GM12878 (cell line): Measurements from ENCODE around the gene CHN1. TPM values are rescaled to one million over a fixed set of nuclear protein-coding genes. Genes with fewer than 3 reads are reported as not detected.

ENCODE experiments used
- ATAC-seq: fragments of 200-7000 bp; cut with Tn5 transposase; 3 replicates; pipeline ENCODE4 v1.9.1; 2020; ENCODE audit warnings: mild to moderate bottlenecking, moderate library complexity
- BruUV-seq: library from RNA; stranded (reverse); fragments of 400-500 nt; replicated peaks from 2 replicates; lab custom pipeline; 2021; lab: Mats Ljungman, UMichigan
- CTCF ChIA-PET: fragments of 300-600 bp; sonication (Branson Sonifier 250); formaldehyde crosslinking; extraction: SDS; loops from one replicate; lab custom pipeline; 2021; ENCODE audit warnings: inconsistent platforms; lab: Yijun Ruan, JAX
- POLR2A ChIA-PET: fragments of 350-600 bp; formaldehyde crosslinking; extraction: SDS; loops from one replicate; lab custom pipeline; 2021; ENCODE audit warnings: inconsistent platforms; lab: Charles Lee
- RAD21 ChIA-PET: fragments of 300-600 bp; sonication (Branson Sonifier 250); formaldehyde crosslinking; loops from one replicate; lab custom pipeline; 2023; ENCODE audit warnings: antibody characterized with exemption; ENCODE audit not compliant: unreplicated experiment; lab: Charles Lee
- SMC1A ChIA-PET: fragments of 300-600 bp; sonication (Branson Sonifier 250); formaldehyde crosslinking; loops from one replicate; lab custom pipeline; 2023; ENCODE audit not compliant: unreplicated experiment, uncharacterized antibody; lab: Charles Lee
- DNase-seq: peaks from one replicate; pipeline ENCODE4 v3.0.0-alpha.2; 2011; ENCODE audit warnings: low read depth, low spot score
- FAIRE-seq: peaks from 3 replicates; lab custom pipeline; 2011; peaks lifted over from hg19 to GRCh38; lab: Jason Lieb, UNC
- H2AFZ ChIP-seq: 2 replicates; pipeline ENCODE4 v1.6.0; 2011; ENCODE audit warnings: low read depth, low read length, control low read depth; ENCODE audit not compliant: control insufficient read depth
- H3K27ac ChIP-seq: 2 replicates; pipeline ENCODE4 v1.5.1; 2011; ENCODE audit warnings: control low read depth; ENCODE audit not compliant: control insufficient read depth, insufficient read depth
- H3K27me3 ChIP-seq, 2 experiments: replicated peaks in 1 of 2; 2 replicates each; pipeline versions ENCODE4 v1.6.0 to v1.6.1; 2011; ENCODE audit warnings: low read length in 1 of 2; ENCODE audit not compliant: control insufficient read depth in 2 of 2, insufficient read depth in 2 of 2
- H3K36me3 ChIP-seq, 2 experiments: 2 replicates each; pipeline ENCODE4 v1.5.1; 2011; ENCODE audit warnings: low read length in 1 of 2; ENCODE audit not compliant: control insufficient read depth in 2 of 2, insufficient read depth in 2 of 2
- H3K4me1 ChIP-seq: 2 replicates; pipeline ENCODE4 v1.6.1; 2011; ENCODE audit warnings: mild to moderate bottlenecking, low read length, moderate library complexity, mixed read lengths; ENCODE audit not compliant: control insufficient read depth, insufficient read depth
- H3K4me2 ChIP-seq: 2 replicates; pipeline ENCODE4 v1.6.0; 2011; ENCODE audit warnings: control low read depth; ENCODE audit not compliant: control insufficient read depth, insufficient read depth
- H3K4me3 ChIP-seq: fragments of 200-600 bp; sonication (generic); 2 replicates; pipeline ENCODE4 v1.5.1; 2016
- H3K79me2 ChIP-seq: 2 replicates; pipeline ENCODE4 v1.6.0; 2011; ENCODE audit warnings: low read length; ENCODE audit not compliant: control insufficient read depth, insufficient read depth
- H3K9ac ChIP-seq: 2 replicates; pipeline ENCODE4 v1.8.0; 2011; ENCODE audit warnings: low read length, control low read depth, mixed read lengths; ENCODE audit not compliant: control insufficient read depth, insufficient read depth
- H3K9me3 ChIP-seq: replicated peaks from 3 replicates; pipeline ENCODE4 v1.5.1; 2011; ENCODE audit warnings: mild to moderate bottlenecking, low read length; ENCODE audit not compliant: control insufficient read depth, insufficient read depth
- H4K20me1 ChIP-seq: 2 replicates; pipeline ENCODE4 v1.6.0; 2011; ENCODE audit not compliant: control insufficient read depth, insufficient read depth
- ATF2 ChIP-seq: IDR thresholded peaks from 2 replicates; pipeline ENCODE4 v1.6.1; 2012; ENCODE audit warnings: low read length, inconsistent platforms
- ATF7 ChIP-seq: fragments of 450-650 bp; IDR thresholded peaks from 2 replicates; pipeline ENCODE4 v1.6.1; 2016; ENCODE audit warnings: low read depth, mild to moderate bottlenecking
- CREB1 ChIP-seq: IDR thresholded peaks from 2 replicates; pipeline ENCODE4 v1.6.1; 2012; ENCODE audit warnings: low read depth, mild to moderate bottlenecking, inconsistent platforms
- FOXK2 ChIP-seq: fragments of 450-650 bp; IDR thresholded peaks from 2 replicates; pipeline ENCODE4 v1.6.1; 2017; ENCODE audit warnings: mild to moderate bottlenecking, moderate library complexity
- NRF1 ChIP-seq: conservative IDR thresholded peaks from 2 replicates; pipeline ENCODE4 v1.6.1; 2011; ENCODE audit warnings: mild to moderate bottlenecking, low read depth, low read length, improper control_type of control experiment
- RAD51 ChIP-seq: fragments of 450-650 bp; IDR thresholded peaks from 2 replicates; pipeline ENCODE4 v1.6.1; 2016; ENCODE audit warnings: moderate library complexity, mild to moderate bottlenecking, inconsistent platforms
- SMAD1 ChIP-seq: fragments of 450-650 bp; IDR thresholded peaks from 2 replicates; pipeline ENCODE4 v1.6.1; 2018; ENCODE audit warnings: mild to moderate bottlenecking, low read depth; ENCODE audit not compliant: partially characterized antibody
- SUZ12 ChIP-seq: fragments of 200-600 bp; sonication (generic); IDR thresholded peaks from one replicate; pipeline ENCODE4 v1.6.1; 2018; ENCODE audit warnings: antibody characterized with exemption, mild to moderate bottlenecking; ENCODE audit not compliant: unreplicated experiment
- ZNF274 ChIP-seq: IDR thresholded peaks from one replicate; pipeline ENCODE4 v1.8.0; 2011; ENCODE audit not compliant: insufficient read length, insufficient read depth
- WGBS: methylation state at CpG from one replicate; pipeline ENCODE4 v1.1.6; 2016; ENCODE audit warnings: low lambda C conversion rate; ENCODE audit not compliant: insufficient replicate concordance, insufficient coverage; ENCODE audit errors: missing lambda C conversion rate; 5-methylcytosine and 5-hydroxymethylcytosine counted together
- in situ Hi-C: fragments of 300-500 bp; cut with MboI; formaldehyde crosslinking; loops from 9 replicates; pipeline ENCODE4 v1.14.3; 2018; ENCODE audit warnings: mixed read lengths
- intact Hi-C: fragments of 100-400 bp; cut with micrococcal nuclease; formaldehyde crosslinking; loops from one replicate; pipeline ENCODE4 v1.14.2; 2022; ENCODE audit not compliant: unreplicated experiment
- polyA plus RNA-seq, 11 experiments: library from polyadenylated mRNA; depleted of rRNA in 4 of 11; unstranded in 6 of 11; stranded (reverse) in 5 of 11; fragments of >200 nt; fragmentation: Nextera tagmentation in 4 of 11; fragmentation: Illumina TruSeq in 1 of 11; extraction: Ambion mirVana in 4 of 11; extraction: Trizol in 1 of 11; gene quantifications; 1 replicate in 1 of 11; 2 replicates in 10 of 11; pipeline versions ENCODE4 v1.2.1 to v1.2.3, GENCODE V29; 2011 to 2016; ENCODE audit warnings: inconsistent platforms in 2 of 11, missing spikeins in 2 of 11, low read depth in 1 of 11
- total RNA-seq, 4 experiments: library from RNA; depleted of rRNA in 3 of 4; stranded (reverse); fragments of >200 nt in 3 of 4; fragmentation: Illumina TruSeq in 1 of 4; extraction: Trizol in 1 of 4; gene quantifications; 2 replicates each; pipeline versions ENCODE4 v1.2.1 to v1.2.3, GENCODE V29; 2013 to 2021

Gene CHN1
- total and polyA plus RNA-seq, 10 of the 15 experiments (the other 5 are each of a cell fraction or from before 2014, with no cell fraction given), result 0.18 to 0.92 (median 0.53) TPM; not detected in 1

DNA sequence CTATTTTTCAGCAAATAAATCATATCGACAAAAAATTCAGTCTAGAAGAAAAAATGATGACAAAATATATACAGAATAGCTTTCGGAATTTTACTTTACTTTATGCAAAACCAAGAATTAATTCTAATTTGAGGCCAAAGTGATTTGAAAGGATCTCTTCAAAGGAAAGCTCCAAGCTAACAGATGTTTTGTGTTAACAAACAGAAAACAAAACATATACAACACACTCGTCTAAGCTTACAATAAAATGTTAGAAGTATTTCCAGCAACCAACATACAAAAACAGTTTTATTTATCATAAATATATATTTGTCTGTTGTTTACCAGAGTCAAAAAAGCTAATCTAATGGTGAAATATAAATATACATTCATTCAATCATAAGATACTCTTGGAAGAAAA, 122.8 kb downstream of the CHN1 start:
- Histone ChIP-seq H3K4me1 (no peaks in the 10 kb centered on the region), H3K9ac (no peak overlapping the region), H3K79me2 (no peaks in the 10 kb centered on the region), H3K27me3 (no peaks in the 10 kb centered on the region), H3K27ac (no peak overlapping the region), H2AFZ (no peak overlapping the region), H3K9me3 (no peaks in the 10 kb centered on the region), H3K36me3 (no peaks in the 10 kb centered on the region), H3K4me3 (no peak overlapping the region), H4K20me1 (no peaks in the 10 kb centered on the region), H3K4me2 (no peak overlapping the region)
- DNase-seq (no peak), FAIRE-seq (no peak), ATAC-seq (no peak)
- BruUV-seq, result no TSS peak
- no peak for TF ChIP-seq FOXK2
- TF ChIP-seq RAD51, result no peak
- no peak for TF ChIP-seq CREB1
- TF ChIP-seq SMAD1, result no peak
- no peak for TF ChIP-seq ZNF274
- no peak for TF ChIP-seq SUZ12
- TF ChIP-seq ATF2, result no peak
- TF ChIP-seq ATF7, result no peak
- TF ChIP-seq NRF1, result no peak
- in situ Hi-C loops (no loop called here), intact Hi-C loops (no loop called here)
- WGBS, result 56% methylated on average over 3 of the region's 3 CpGs
- SMC1A ChIA-PET, result interaction anchor here (1.0 to 1.4 kb wide), 2 partner anchors 39 to 109 kb away, joined by 3 read pairs; no protein-coding TSS in a partner anchor
- CTCF ChIA-PET, result interaction anchor here (0.9 to 1.4 kb wide), 2 partner anchors 9 to 133 kb away, joined by 3 to 5 read pairs; no protein-coding TSS in a partner anchor
- RAD21 ChIA-PET, result interaction anchor here (1.1 kb wide), 1 partner anchor 60 kb away, joined by 3 read pairs; no protein-coding TSS in a partner anchor
- POLR2A ChIA-PET, result no interaction called here
